HepG2 (cell line): ENCODE data around the gene NF2. TPM values are rescaled to one million over a fixed set of nuclear protein-coding genes. Genes with fewer than 3 reads are reported as not detected.

ENCODE experiments used
- ARHGAP35 ChIP-seq: sonication (generic); formaldehyde crosslinking; IDR thresholded peaks from 2 replicates; pipeline ENCODE4 v1.9.0; 2022; ENCODE audit warnings: mild to moderate bottlenecking, inconsistent platforms, moderate library complexity, missing genetic modification reagents, borderline replicate concordance
- EEA1 ChIP-seq: sonication (generic); formaldehyde crosslinking; IDR thresholded peaks from 2 replicates; pipeline ENCODE4 v1.5.1; 2020; ENCODE audit warnings: mild to moderate bottlenecking, missing genetic modification reagents, borderline replicate concordance
- HDAC1 ChIP-seq: sonication (generic); formaldehyde crosslinking; IDR thresholded peaks from 2 replicates; pipeline ENCODE4 v1.5.1; 2020; ENCODE audit warnings: mild to moderate bottlenecking, missing genetic modification reagents
- HNRNPUL1 ChIP-seq: fragments of 200-400 bp; formaldehyde crosslinking; IDR thresholded peaks from 2 replicates; pipeline ENCODE4 v1.6.1; 2017; ENCODE audit warnings: low read depth, mild to moderate bottlenecking, low read length, moderate library complexity
- KDM5A ChIP-seq: fragments of 200-600 bp; sonication (generic); IDR thresholded peaks from 2 replicates; pipeline ENCODE4 v1.7.0; 2018; ENCODE audit warnings: antibody characterized with exemption, mild to moderate bottlenecking, low read length, borderline replicate concordance
- PRPF4 ChIP-seq: fragments of 200-400 bp; formaldehyde crosslinking; IDR thresholded peaks from 2 replicates; pipeline ENCODE4 v1.6.1; 2016; ENCODE audit warnings: low read length, low read depth; ENCODE audit not compliant: poor library complexity, severe bottlenecking
- ZNF274 ChIP-seq: sonication (generic); formaldehyde crosslinking; IDR thresholded peaks from 2 replicates; pipeline ENCODE4 v1.5.1; 2020; ENCODE audit warnings: mild to moderate bottlenecking, missing genetic modification reagents
- ZNF367 ChIP-seq: sonication (generic); formaldehyde crosslinking; IDR thresholded peaks from 2 replicates; pipeline ENCODE4 v1.4.0; 2020; ENCODE audit warnings: missing genetic modification reagents, borderline replicate concordance
- ZNF556 ChIP-seq: sonication (generic); formaldehyde crosslinking; IDR thresholded peaks from 2 replicates; pipeline ENCODE4 v1.4.0; 2020; ENCODE audit warnings: mild to moderate bottlenecking, missing genetic modification reagents, borderline replicate concordance
- polyA plus RNA-seq, 8 experiments: library from polyadenylated mRNA; depleted of rRNA in 3 of 8; stranded (reverse) in 7 of 8; unstranded in 1 of 8; fragments of >200 nt; fragmentation: Illumina TruSeq in 4 of 8; extraction: Trizol in 4 of 8; gene quantifications; 2 replicates each; pipeline versions ENCODE4 v1.2.1 to v1.2.3, GENCODE V29; 2011 to 2016; ENCODE audit warnings: low read depth in 4 of 8, missing spikeins in 1 of 8, mixed read lengths in 1 of 8; ENCODE audit not compliant: insufficient read depth in 1 of 8
- total RNA-seq, 5 experiments: library from RNA; depleted of rRNA; stranded (reverse); fragments of >200 nt; fragmentation: Illumina TruSeq; extraction: Trizol; gene quantifications; 2 replicates each; pipeline ENCODE4 v1.2.3, GENCODE V29; 2016; ENCODE audit warnings: low read depth in 1 of 5
- TF ChIP-seq, protein P1 (sequence below): sonication (generic); formaldehyde crosslinking; IDR thresholded peaks from 2 replicates; pipeline ENCODE4 v1.5.0; 2020; ENCODE audit warnings: mild to moderate bottlenecking, missing genetic modification reagents, borderline replicate concordance
- TF ChIP-seq, protein P2 (sequence below): sonication (generic); formaldehyde crosslinking; IDR thresholded peaks from 2 replicates; pipeline ENCODE4 v1.4.0; 2020; ENCODE audit warnings: low read depth, missing genetic modification reagents
- TF ChIP-seq, protein P3 (sequence below): sonication (generic); formaldehyde crosslinking; IDR thresholded peaks from 2 replicates; pipeline ENCODE4 v1.8.1; 2022; ENCODE audit warnings: low read depth, mild to moderate bottlenecking, missing genetic modification reagents

The NF2 gene
- total and polyA plus RNA-seq, 2 of the 13 experiments (the other 11 are each of a cell fraction or from before 2014, with no cell fraction given), result 9.3 to 33.3 TPM

DNA sequence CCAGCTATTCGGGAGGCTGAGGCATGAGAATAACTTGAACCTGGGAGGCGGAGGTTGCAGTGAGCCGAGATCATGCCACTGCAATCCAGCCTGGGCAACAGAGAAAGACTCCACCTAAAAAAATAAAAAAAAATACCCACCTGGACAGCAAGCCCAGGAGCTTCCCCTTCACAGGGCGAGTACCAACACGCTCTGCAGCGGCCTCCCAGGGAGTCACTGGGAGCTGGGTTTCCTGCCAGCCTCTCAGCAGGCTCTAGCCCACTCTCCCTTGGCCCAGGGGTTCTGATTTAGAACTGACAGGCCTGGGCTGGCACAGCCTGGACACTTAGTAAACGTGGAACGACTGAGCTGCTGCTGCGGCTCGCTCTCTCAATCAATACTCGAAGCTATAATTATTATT lies 114.4 kb downstream of the NF2 start (continued):
- TF ChIP-seq, protein P1, sequence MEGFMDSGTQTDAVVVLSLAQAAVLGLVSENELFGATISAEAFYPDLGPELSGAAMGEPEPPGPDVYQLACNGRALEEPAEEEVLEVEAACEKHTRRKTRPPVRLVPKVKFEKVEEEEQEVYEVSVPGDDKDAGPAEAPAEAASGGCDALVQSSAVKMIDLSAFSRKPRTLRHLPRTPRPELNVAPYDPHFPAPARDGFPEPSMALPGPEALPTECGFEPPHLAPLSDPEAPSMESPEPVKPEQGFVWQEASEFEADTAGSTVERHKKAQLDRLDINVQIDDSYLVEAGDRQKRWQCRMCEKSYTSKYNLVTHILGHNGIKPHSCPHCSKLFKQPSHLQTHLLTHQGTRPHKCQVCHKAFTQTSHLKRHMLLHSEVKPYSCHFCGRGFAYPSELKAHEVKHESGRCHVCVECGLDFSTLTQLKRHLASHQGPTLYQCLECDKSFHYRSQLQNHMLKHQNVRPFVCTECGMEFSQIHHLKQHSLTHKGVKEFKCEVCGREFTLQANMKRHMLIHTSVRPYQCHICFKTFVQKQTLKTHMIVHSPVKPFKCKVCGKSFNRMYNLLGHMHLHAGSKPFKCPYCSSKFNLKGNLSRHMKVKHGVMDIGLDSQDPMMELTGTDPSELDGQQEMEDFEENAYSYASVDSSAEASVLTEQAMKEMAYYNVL (CRISPR knock-in tag), result no peak
- TF ChIP-seq HDAC1 (no peak), HNRNPUL1 (no peak), ZNF274 (no peak), ZNF367 (CRISPR knock-in tag) (no peak), PRPF4 (no peak), KDM5A (no peak), ARHGAP35 (CRISPR knock-in tag) (no peak), ZNF556 (CRISPR knock-in tag) (no peak), EEA1 (no peak)
- TF ChIP-seq, protein P2, sequence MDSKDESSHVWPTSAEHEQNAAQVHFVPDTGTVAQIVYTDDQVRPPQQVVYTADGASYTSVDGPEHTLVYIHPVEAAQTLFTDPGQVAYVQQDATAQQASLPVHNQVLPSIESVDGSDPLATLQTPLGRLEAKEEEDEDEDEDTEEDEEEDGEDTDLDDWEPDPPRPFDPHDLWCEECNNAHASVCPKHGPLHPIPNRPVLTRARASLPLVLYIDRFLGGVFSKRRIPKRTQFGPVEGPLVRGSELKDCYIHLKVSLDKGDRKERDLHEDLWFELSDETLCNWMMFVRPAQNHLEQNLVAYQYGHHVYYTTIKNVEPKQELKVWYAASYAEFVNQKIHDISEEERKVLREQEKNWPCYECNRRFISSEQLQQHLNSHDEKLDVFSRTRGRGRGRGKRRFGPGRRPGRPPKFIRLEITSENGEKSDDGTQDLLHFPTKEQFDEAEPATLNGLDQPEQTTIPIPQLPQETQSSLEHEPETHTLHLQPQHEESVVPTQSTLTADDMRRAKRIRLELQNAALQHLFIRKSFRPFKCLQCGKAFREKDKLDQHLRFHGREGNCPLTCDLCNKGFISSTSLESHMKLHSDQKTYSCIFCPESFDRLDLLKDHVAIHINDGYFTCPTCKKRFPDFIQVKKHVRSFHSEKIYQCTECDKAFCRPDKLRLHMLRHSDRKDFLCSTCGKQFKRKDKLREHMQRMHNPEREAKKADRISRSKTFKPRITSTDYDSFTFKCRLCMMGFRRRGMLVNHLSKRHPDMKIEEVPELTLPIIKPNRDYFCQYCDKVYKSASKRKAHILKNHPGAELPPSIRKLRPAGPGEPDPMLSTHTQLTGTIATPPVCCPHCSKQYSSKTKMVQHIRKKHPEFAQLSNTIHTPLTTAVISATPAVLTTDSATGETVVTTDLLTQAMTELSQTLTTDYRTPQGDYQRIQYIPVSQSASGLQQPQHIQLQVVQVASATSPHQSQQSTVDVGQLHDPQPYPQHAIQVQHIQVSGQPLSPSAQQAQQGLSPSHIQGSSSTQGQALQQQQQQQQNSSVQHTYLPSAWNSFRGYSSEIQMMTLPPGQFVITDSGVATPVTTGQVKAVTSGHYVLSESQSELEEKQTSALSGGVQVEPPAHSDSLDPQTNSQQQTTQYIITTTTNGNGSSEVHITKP (CRISPR knock-in tag), result no peak
- TF ChIP-seq, protein P3, sequence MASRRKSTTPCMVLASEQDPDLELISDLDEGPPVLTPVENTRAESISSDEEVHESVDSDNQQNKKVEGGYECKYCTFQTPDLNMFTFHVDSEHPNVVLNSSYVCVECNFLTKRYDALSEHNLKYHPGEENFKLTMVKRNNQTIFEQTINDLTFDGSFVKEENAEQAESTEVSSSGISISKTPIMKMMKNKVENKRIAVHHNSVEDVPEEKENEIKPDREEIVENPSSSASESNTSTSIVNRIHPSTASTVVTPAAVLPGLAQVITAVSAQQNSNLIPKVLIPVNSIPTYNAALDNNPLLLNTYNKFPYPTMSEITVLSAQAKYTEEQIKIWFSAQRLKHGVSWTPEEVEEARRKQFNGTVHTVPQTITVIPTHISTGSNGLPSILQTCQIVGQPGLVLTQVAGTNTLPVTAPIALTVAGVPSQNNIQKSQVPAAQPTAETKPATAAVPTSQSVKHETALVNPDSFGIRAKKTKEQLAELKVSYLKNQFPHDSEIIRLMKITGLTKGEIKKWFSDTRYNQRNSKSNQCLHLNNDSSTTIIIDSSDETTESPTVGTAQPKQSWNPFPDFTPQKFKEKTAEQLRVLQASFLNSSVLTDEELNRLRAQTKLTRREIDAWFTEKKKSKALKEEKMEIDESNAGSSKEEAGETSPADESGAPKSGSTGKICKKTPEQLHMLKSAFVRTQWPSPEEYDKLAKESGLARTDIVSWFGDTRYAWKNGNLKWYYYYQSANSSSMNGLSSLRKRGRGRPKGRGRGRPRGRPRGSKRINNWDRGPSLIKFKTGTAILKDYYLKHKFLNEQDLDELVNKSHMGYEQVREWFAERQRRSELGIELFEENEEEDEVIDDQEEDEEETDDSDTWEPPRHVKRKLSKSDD (CRISPR knock-in tag), result no peak
